Spleen (tissue), 7 donors: Measurements from ENCODE around the gene OLFML2B.

Experiments
- POLR2AphosphoS5 ChIP-seq, 3 donors: sonication (generic); formaldehyde crosslinking; IDR thresholded peaks; one replicate each; pipeline ENCODE4 v1.5.1; 2017; ENCODE audit warnings: antibody characterized with exemption in 3 of 3
- TF ChIP-seq, protein P1 (sequence below), 11 experiments: fragments of 200-600 bp in 7 of 11; fragments of 450-650 bp in 4 of 11; sonication (generic) in 4 of 11; IDR thresholded peaks in 8 of 11; conservative IDR thresholded peaks in 3 of 11; 1 replicate in 7 of 11; 2 replicates in 4 of 11; pipeline versions ENCODE4 v1.4.0 to v1.8.0; 2016 to 2021; ENCODE audit warnings: antibody characterized with exemption in 11 of 11, inconsistent platforms in 4 of 11, mild to moderate bottlenecking in 1 of 11
- donor health status: DM: no; HTN: no; CAD: no; lungs with moderate emphysema.
- donor health status: DM: no; HTN: no; CAD: no.
- donor health status: DM: no; HTN: no; CAD: no.

- TF ChIP-seq, protein P1, sequence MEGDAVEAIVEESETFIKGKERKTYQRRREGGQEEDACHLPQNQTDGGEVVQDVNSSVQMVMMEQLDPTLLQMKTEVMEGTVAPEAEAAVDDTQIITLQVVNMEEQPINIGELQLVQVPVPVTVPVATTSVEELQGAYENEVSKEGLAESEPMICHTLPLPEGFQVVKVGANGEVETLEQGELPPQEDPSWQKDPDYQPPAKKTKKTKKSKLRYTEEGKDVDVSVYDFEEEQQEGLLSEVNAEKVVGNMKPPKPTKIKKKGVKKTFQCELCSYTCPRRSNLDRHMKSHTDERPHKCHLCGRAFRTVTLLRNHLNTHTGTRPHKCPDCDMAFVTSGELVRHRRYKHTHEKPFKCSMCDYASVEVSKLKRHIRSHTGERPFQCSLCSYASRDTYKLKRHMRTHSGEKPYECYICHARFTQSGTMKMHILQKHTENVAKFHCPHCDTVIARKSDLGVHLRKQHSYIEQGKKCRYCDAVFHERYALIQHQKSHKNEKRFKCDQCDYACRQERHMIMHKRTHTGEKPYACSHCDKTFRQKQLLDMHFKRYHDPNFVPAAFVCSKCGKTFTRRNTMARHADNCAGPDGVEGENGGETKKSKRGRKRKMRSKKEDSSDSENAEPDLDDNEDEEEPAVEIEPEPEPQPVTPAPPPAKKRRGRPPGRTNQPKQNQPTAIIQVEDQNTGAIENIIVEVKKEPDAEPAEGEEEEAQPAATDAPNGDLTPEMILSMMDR (IDR thresholded peaks at IDR 0.05 in 8 of 11, conservative IDR thresholded peaks at IDR 0.05 in 3 of 11) = no peak
- TF ChIP-seq POLR2AphosphoS5 (IDR thresholded peaks at IDR 0.05) = no peak
These were observed 72.0 kb downstream of the OLFML2B start for GRCh38 chr1:161951646-161952045.
